WERI-Rb-1 (cell line): ENCODE data around the gene IL1RAPL1.

Experiments
- DNase-seq: peaks from one replicate; pipeline ENCODE4 v3.0.0-alpha.2; 2020
- H3K27ac ChIP-seq: fragments of 250-450 bp; sonication (Bioruptor Pico); 2 replicates; pipeline ENCODE4 v1.5.1; 2020; ENCODE audit warnings: mild to moderate bottlenecking, moderate library complexity
- H3K27me3 ChIP-seq: fragments of 250-450 bp; sonication (Bioruptor Pico); 2 replicates; pipeline ENCODE4 v1.5.1; 2021; ENCODE audit warnings: mild to moderate bottlenecking, low read depth, moderate library complexity; ENCODE audit not compliant: insufficient read depth, severe bottlenecking
- H3K36me3 ChIP-seq: fragments of 250-450 bp; sonication (Bioruptor Pico); 2 replicates; pipeline ENCODE4 v1.5.1; 2020; ENCODE audit warnings: mild to moderate bottlenecking, moderate library complexity
- H3K4me3 ChIP-seq: 2 replicates; pipeline ENCODE4 v1.5.1; 2011; ENCODE audit warnings: low read depth, mild to moderate bottlenecking, control low read depth, low read length
- H3K9me3 ChIP-seq: fragments of 250-450 bp; sonication (Bioruptor Pico); 2 replicates; pipeline ENCODE4 v1.5.1; 2021; ENCODE audit warnings: mild to moderate bottlenecking, moderate library complexity; ENCODE audit not compliant: severe bottlenecking
- TF ChIP-seq, protein P1 (sequence below): IDR thresholded peaks from 2 replicates; pipeline ENCODE4 v1.5.1; 2011; ENCODE audit warnings: low read depth, mild to moderate bottlenecking, control low read depth, inconsistent platforms, low read length

IL1RAPL1 gene

DNA sequence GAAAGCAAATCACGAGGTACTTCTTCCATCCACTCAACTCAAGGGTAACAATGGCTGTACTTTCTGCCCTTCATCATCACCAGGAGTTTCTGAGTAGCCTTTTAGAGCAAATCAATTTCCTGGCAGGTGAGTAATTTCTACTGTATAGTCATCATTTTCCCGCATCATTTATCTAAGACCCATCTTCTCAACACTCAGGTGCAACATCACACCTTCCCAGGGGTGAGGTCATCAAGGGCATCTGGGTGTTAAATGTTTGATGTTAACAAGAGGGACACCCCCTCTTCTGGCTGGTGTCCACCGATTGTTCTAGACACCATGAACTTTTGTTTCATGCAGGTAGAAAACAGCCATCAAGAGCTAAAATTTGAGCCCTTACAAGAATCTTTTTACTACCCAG, 1314.8 kb downstream of the IL1RAPL1 start:
- TF ChIP-seq, protein P1, sequence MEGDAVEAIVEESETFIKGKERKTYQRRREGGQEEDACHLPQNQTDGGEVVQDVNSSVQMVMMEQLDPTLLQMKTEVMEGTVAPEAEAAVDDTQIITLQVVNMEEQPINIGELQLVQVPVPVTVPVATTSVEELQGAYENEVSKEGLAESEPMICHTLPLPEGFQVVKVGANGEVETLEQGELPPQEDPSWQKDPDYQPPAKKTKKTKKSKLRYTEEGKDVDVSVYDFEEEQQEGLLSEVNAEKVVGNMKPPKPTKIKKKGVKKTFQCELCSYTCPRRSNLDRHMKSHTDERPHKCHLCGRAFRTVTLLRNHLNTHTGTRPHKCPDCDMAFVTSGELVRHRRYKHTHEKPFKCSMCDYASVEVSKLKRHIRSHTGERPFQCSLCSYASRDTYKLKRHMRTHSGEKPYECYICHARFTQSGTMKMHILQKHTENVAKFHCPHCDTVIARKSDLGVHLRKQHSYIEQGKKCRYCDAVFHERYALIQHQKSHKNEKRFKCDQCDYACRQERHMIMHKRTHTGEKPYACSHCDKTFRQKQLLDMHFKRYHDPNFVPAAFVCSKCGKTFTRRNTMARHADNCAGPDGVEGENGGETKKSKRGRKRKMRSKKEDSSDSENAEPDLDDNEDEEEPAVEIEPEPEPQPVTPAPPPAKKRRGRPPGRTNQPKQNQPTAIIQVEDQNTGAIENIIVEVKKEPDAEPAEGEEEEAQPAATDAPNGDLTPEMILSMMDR: no peak
- Histone ChIP-seq H3K27ac (no peak overlapping the region), H3K27me3 (no peaks in the 10 kb centered on the region), H3K4me3 (no peak overlapping the region), H3K36me3 (no peaks in the 10 kb centered on the region), H3K9me3 (no peaks in the 10 kb centered on the region)
- no peak for DNase-seq

DNA sequence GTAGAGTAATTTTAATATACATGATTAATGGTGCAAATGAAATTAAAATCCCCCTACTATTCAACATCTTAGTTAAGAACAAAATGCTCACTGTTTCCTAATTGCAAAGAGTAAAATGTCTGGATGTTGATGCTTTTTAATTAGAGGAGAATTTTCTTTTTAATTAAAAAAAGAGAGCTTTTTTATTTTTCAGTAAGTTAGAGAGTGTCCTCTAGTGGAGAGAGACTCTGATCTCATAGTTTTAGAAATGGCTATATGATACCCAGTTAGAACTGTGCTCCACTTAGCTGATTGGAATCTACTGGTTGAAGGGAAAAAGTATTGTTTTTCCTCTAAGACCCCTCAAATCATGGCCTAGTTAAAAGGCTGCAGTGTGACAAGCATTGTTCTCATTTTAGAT, 1316.1 kb downstream of the IL1RAPL1 start:
- no peaks in the 10 kb centered on the region for H3K9me3 ChIP-seq
- H3K4me3 ChIP-seq: no peak overlapping the region
- TF ChIP-seq, protein P1: no peak
- H3K27ac ChIP-seq: no peak overlapping the region
- H3K27me3 ChIP-seq: no peaks in the 10 kb centered on the region
- H3K36me3 ChIP-seq: no peaks in the 10 kb centered on the region
- DNase-seq: no peak

DNA sequence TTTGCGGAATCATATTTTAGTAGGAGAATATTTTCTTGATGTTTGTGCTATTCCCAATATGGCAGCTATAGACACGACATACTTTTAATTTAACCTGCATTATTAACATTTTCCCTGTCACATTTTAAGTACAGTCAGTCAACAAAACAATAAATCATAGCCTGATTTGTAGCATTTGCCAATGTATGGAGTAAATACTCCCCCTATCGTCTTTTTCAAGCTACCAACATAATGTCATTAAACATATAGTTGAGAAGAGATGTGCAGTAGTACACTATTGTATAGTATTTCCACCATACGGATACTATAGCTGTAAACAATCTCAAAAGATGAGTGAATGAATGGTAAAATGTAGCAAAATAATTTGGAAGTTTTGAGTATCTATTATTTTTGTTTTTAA, 1324.4 kb downstream of the IL1RAPL1 start:
- Histone ChIP-seq H3K27ac (no peak overlapping the region), H3K9me3 (no peaks in the 10 kb centered on the region), H3K36me3 (no peaks in the 10 kb centered on the region), H3K4me3 (no peak overlapping the region), H3K27me3 (no peaks in the 10 kb centered on the region)
- TF ChIP-seq, protein P1: no peak
- no peak for DNase-seq

DNA sequence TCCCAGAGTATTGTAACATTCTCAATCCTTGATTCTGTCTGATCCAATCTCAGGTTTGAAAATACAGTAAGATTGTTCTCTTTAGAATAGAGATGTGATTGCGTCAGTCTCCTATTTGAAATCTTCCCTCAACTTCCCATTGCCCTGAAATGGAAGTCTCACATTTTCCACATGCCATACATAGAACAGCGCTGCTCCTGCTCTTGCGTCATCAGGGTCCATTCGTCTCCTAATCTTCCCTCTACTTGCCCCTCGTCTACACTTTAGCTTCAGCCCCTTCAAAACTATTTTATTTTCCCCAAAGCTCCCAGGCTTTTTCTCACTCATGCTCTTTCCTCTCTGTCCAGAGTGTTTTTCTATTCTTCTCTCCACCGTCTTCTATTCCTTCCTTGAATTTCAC, 1326.4 kb downstream of the IL1RAPL1 start:
- no peak overlapping the region for H3K4me3 ChIP-seq
- TF ChIP-seq, protein P1: no peak
- H3K9me3 ChIP-seq: no peaks in the 10 kb centered on the region
- H3K27ac ChIP-seq: no peak overlapping the region
- no peaks in the 10 kb centered on the region for H3K27me3 ChIP-seq
- DNase-seq: no peak
- H3K36me3 ChIP-seq: no peaks in the 10 kb centered on the region

DNA sequence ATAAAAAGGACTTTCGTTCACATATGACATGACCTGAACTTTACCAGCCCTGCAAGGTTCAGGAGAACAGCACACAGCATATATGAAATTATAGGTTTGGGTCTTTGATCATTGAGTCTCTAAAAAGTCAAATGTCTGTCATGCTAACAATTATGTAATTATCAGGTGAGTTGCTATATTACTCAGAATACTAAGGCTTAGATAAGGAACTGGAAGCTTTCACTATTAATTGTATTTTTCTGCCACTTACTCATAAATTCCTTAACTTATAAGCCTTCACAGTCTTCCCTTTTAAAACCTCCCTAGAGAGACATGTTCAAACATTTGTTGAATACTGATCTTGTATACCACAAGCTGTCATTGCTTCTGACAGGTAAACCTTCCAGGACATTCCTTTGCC, 1335.4 kb downstream of the IL1RAPL1 start:
- Histone ChIP-seq H3K27ac (no peak overlapping the region), H3K4me3 (no peak overlapping the region), H3K36me3 (no peaks in the 10 kb centered on the region), H3K27me3 (peaks cover 6% of the 10 kb centered on the region), H3K9me3 (no peaks in the 10 kb centered on the region)
- TF ChIP-seq, protein P1: no peak
- no peak for DNase-seq

DNA sequence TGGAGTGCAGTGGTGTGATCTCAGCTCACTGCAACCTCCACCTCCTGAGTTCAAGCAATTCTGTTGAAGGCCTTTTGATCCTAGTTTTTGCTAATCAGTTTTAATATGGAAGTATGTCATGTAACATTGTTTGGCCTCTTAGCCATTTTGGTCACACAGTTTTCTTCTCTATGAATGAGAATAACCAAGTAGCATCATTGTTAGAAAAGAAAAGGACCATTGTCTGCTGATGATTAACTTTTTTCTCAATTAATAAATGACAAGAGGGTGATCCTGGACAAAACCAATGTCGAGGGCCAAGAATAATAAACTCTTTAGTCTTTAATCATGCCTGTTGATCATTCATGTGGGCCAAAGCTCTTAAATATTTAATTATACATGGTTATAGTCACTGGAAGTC, 1338.8 kb downstream of the IL1RAPL1 start:
- Histone ChIP-seq H3K27ac (no peak overlapping the region), H3K9me3 (no peaks in the 10 kb centered on the region), H3K36me3 (no peaks in the 10 kb centered on the region), H3K27me3 (no peaks in the 10 kb centered on the region), H3K4me3 (no peak overlapping the region)
- DNase-seq: no peak
- TF ChIP-seq, protein P1: no peak
